ENCODE results near the gene SQSTM1.

The SQSTM1 gene

DNA sequence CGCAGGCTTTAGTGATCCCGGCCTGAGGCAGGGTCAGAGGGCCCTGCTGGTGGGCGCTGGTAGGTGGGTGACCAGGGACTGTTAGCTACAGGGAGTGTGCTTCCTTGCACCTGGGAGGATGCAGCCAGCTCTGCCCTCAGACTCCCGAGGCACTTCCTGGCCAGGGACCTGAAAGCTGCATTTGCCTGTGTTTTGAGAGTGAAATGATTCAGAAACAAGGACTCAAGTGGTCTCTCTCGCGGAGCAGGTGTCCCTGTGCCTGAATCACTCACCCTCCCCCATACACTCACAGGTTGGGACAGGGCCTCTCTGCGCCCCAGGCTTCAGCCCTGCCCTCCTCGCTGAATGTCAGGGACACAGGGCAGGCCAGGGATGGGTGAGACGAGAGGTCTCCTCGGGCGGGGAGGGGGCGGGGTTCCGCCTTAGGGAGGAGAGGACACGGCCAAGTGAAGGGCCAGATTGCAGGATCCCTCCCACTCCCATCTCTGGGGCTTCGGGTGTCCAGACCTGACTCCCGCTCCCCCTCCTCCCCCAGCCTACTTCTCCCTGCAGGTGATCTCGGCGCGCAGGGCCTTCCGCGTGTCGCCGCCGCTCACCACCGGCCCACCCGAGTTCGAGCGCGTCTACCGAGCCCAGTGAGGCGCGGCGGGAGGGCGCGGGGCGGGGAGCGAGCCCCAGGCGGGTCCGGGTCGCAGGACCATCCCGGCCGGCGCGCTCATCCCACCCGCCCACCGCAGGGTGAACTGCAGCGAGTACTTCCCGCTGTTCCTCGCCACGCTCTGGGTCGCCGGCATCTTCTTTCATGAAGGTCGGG lies 25.4 kb upstream of the SQSTM1 start:
- TF ChIP-seq POLR2AphosphoS5 (IDR thresholded peaks at IDR 0.05; ENCODE audit: low read depth) (no peak; the same call in 1 of the 2 replicates), SPI1 (IDR thresholded peaks at IDR 0.05; ENCODE audit: borderline replicate concordance, low read depth) (no peak), CTCF (IDR thresholded peaks at IDR 0.05; ENCODE audit: insufficient read depth, low read length) (no peak), REST (IDR thresholded peaks at IDR 0.05; ENCODE audit: insufficient replicate concordance, low read depth) (no peak), GABPA (IDR thresholded peaks at IDR 0.05; ENCODE audit: low read depth) (no peak)
- DNase-seq (ENCODE audit: low read depth in 1 of 2, low spot score in 1 of 2): no peak
- H3K27me3 ChIP-seq (ENCODE audit: insufficient read depth, poor library complexity, severe bottlenecking): no peaks in the 10 kb centered on the region
- peak overlapping the region; percentile 50 for H3K4me3 ChIP-seq (replicated peaks; ENCODE audit: insufficient read depth, low read length)
- peak overlapping the region; percentile 72 for H3K27ac ChIP-seq (replicated peaks)

GRCh38 chr5:179795863-179796833 lies 24.6 kb upstream of the SQSTM1 start:
- DNase-seq (ENCODE audit: low read depth in 1 of 2, low spot score in 1 of 2): peak; percentile 77 to 82
- peak overlapping the region; percentile 64 for H3K27ac ChIP-seq (replicated peaks)
- no peaks in the 10 kb centered on the region for H3K27me3 ChIP-seq (ENCODE audit: insufficient read depth, poor library complexity, severe bottlenecking)

More at GRCh38 chr5:179795863-179796833, 24.6 kb upstream of the SQSTM1 start:
- peak overlapping the region; percentile 50 for H3K4me3 ChIP-seq (replicated peaks; ENCODE audit: insufficient read depth, low read length)
- TF ChIP-seq POLR2AphosphoS5 (IDR thresholded peaks at IDR 0.05; ENCODE audit: low read depth) (peak; percentile 47), SPI1 (IDR thresholded peaks at IDR 0.05; ENCODE audit: borderline replicate concordance, low read depth) (peak; percentile 86), REST (IDR thresholded peaks at IDR 0.05; ENCODE audit: insufficient replicate concordance, low read depth) (no peak), CTCF (IDR thresholded peaks at IDR 0.05; ENCODE audit: insufficient read depth, low read length) (peak; percentile 57)
